ENCODE measurements around the gene RAP1GAP.

Gene RAP1GAP

DNA sequence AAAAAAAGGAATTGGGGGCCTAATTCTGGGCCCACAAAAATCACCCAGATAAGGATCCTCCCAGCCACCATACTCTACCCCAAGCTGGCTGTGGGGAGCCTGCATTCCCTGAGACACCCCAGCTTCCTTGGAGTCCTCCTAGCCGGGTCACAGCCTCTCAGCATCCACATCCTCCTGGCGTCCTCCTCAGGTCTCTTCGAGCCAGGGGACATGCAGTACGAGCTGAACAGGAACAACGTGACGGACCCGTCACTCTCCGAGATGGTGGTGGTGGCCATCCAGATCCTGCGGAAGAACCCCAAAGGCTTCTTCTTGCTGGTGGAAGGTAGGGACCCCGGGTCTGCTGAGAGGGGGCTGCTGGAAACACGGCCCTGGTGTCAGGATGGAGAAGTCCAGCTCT, 95.7 kb downstream of the RAP1GAP start:
- TF ChIP-seq, protein P1, sequence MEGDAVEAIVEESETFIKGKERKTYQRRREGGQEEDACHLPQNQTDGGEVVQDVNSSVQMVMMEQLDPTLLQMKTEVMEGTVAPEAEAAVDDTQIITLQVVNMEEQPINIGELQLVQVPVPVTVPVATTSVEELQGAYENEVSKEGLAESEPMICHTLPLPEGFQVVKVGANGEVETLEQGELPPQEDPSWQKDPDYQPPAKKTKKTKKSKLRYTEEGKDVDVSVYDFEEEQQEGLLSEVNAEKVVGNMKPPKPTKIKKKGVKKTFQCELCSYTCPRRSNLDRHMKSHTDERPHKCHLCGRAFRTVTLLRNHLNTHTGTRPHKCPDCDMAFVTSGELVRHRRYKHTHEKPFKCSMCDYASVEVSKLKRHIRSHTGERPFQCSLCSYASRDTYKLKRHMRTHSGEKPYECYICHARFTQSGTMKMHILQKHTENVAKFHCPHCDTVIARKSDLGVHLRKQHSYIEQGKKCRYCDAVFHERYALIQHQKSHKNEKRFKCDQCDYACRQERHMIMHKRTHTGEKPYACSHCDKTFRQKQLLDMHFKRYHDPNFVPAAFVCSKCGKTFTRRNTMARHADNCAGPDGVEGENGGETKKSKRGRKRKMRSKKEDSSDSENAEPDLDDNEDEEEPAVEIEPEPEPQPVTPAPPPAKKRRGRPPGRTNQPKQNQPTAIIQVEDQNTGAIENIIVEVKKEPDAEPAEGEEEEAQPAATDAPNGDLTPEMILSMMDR (conservative IDR thresholded peaks at IDR 0.05), result no peak
- H3K27ac ChIP-seq, result no peak overlapping the region; the same call in 1 of the 2 replicates

DNA sequence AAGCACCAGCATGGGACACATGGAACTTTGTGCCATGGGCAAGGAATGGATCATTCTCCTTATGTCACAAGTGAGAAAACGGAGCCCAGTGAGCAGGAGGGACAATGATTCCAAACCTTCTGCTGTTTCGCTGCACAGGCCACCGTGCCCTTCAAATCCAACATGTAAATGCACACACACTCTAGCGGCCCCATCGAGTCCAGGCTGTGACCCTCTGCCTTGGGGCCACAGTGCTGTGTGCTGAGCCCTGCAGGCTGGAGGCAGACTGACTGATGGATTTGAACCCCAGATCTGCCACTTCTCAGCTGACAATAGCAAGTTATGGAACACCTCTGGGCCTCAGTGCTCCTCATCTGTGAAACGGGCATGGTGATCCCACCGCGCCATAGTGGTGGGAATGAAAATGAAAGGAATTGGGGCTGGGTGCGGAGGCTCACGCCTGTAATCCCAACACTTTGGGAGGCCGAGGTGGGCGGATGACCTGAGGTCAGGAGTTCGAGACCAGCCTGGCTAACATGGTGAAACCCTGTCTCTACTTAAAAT, 96.4 kb downstream of the RAP1GAP start:
- no peak overlapping the region for H3K27ac ChIP-seq

DNA sequence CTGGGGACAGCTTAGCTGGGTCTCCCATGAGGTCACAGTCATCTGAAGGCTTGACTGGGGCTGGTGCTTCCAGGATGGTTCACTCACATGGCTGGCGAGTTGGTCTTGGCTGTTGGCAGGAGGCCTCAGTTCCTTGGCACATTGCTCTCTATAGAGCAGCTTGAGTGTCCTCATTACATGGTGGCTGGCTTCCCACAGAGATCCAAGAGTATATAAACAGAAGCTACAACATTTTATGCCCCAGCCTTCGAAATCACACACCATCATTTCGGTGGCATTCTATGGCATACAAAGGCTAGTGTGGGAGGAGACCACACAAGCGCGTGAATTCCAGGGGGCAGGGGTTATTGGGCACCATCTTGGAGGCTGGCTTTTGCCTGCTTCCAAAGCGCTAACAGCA, 96.9 kb downstream of the RAP1GAP start:
- H3K27ac ChIP-seq, result no peak overlapping the region
- TF ChIP-seq, protein P1 (conservative IDR thresholded peaks at IDR 0.05), result no peak

More for the DNA sequence above, 96.4 kb downstream of the RAP1GAP start:
- TF ChIP-seq, protein P1 (conservative IDR thresholded peaks at IDR 0.05), result no peak

DNA sequence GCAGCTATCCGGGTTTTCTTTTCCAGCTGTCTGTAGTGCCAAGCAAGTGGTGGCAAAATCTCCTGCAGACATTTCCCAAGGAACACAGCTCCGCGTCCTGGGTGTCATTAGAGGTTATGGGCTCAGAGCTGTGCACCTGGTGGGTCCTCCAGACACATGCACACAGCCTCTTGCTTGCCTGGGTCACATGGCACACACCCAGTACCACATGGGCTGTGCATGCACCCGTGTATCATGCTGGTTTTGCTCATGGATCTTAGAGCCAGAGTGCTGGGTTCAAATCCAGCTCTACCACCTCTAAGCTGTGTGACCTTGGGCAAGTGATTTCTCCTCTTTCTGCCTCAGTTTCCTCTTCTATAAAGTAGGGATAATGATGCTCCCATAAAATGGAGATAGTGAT, 98.3 kb downstream of the RAP1GAP start:
- TF ChIP-seq, protein P1 (conservative IDR thresholded peaks at IDR 0.05), result no peak
- H3K27ac ChIP-seq, result no peak overlapping the region

DNA sequence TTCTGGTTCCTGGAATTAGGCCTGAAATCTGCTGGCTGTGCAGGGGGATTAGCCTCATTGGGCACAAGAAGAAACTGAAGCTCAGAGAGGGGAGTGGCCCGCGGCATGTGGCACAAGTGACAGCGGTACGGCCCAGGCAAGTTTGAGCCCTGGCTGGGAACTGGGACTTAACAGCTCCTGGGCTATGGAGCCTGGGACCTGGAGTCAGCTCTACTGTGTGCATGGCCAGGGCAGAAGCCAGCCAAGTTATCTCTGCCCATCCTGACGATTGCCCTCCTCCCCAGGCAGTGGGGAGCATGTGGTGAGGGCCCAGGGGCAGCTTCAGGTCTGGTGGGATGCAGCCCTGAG, 98.7 kb downstream of the RAP1GAP start:
- H3K27ac ChIP-seq, result no peak overlapping the region
- TF ChIP-seq, protein P1 (conservative IDR thresholded peaks at IDR 0.05), result no peak

DNA sequence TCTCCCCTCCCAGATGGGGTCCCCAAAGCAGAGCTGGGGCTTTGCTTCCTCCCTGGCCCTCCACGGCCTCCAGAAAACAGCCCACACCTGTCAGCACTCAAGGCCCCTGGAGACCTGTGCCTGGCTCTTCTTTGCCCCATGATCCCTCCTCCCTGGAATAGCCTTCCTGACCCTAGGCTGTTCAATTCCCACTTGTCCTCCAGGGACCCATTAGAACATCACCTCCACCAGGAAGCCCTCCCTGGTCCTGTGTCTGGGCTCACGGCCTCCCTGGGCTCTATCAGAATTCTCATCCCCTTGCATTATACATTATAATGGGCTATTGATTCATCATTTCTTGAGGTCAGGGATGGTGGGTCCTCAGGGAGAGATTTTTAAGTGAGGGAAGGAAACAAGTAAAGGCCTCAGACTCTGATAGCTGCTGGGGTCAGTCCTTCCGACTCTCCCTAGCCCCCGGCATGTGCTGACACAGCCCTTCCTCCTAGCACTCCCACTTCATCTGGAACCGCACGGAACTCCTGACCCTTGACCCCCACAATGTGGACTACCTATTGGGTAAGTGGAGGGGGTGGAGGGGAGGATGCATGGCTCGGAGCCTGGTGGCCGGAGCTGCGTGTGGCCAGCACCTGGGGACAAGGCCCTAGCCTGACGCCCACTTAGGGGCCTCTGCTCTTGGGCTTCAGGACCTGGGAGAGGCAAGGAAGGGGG, 99.2 kb downstream of the RAP1GAP start:
- no peak overlapping the region for H3K27ac ChIP-seq
- TF ChIP-seq, protein P1 (conservative IDR thresholded peaks at IDR 0.05), result no peak

DNA sequence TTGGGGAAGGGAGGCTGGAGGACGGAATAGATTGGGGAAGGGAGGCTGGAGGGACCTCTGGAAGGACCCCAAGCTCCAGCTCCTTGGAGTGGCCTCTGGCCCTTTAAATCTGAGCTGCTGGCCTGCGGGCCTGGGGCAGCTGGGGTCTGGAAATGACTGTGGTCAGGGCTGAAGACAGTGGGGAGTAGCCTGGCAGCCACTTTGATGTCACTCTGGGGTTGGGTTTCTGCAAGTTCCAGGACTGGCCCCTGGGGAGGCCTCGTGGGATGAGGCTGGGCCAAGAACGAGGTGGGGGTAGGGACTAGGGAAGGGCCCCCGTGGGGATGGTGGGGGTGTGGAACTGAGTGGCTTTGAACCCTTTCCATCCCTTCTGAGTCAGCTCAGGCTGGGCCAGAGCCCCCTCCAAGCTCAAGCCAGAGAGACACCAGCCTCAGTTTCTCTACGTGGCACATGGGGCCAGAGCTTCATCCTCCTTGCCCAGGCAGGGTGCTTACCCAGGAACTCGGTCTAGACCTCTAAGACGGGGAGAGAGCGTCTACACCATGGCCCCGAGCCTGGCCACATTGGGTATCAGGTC, 100.3 kb downstream of the RAP1GAP start:
- TF ChIP-seq, protein P1 (conservative IDR thresholded peaks at IDR 0.05), result no peak
- H3K27ac ChIP-seq, result no peak overlapping the region
